HepG2 (cell line): Measurements from ENCODE around the gene TMEM143. TPM values are rescaled to one million over a fixed set of nuclear protein-coding genes. Genes with fewer than 3 reads are reported as not detected.

Source experiments
- ATAC-seq: fragments of 200-7000 bp; cut with Tn5 transposase; 3 replicates; pipeline ENCODE4 v1.9.1; 2020; ENCODE audit warnings: mild to moderate bottlenecking, moderate library complexity
- BruUV-seq: library from RNA; stranded (reverse); fragments of 400-500 nt; replicated peaks from 2 replicates; lab custom pipeline; 2021; lab: Mats Ljungman, UMichigan
- CTCF ChIA-PET: fragments of 300-600 bp; formaldehyde crosslinking; extraction: SDS; loops from one replicate; lab custom pipeline; 2021; ENCODE audit warnings: low total read pairs, inconsistent platforms, low intra/inter-chr PET ratio; lab: Yijun Ruan, JAX
- POLR2A ChIA-PET: fragments of 350-600 bp; sonication (Branson Sonifier 250); formaldehyde crosslinking; loops from one replicate; lab custom pipeline; 2020; ENCODE audit warnings: antibody characterized with exemption, inconsistent platforms; lab: Yijun Ruan, JAX
- DNase-seq: peaks from one replicate; pipeline ENCODE4 v3.0.0-alpha.2; 2015; ENCODE audit warnings: low spot score
- FAIRE-seq: peaks from 3 replicates; lab custom pipeline; 2011; peaks lifted over from hg19 to GRCh38; lab: Jason Lieb, UNC
- H2AFZ ChIP-seq: one replicate; pipeline ENCODE4 v1.6.1; 2011; ENCODE audit warnings: low read length, inconsistent platforms
- H3K27ac ChIP-seq: fragments of 300-600 bp; 3 replicates; pipeline ENCODE4 v1.8.0; 2011; ENCODE audit warnings: mixed run types, mild to moderate bottlenecking, mixed read lengths, low read length, inconsistent platforms; ENCODE audit not compliant: insufficient read depth; ENCODE audit errors: extremely low read length
- H3K27me3 ChIP-seq, 2 experiments: fragments of 200-600 bp in 1 of 2; 2 replicates in 1 of 2; 3 replicates in 1 of 2; pipeline versions ENCODE4 v1.6.0 to v1.8.0; 2011; ENCODE audit warnings: low read length in 2 of 2, mild to moderate bottlenecking in 2 of 2, moderate library complexity in 2 of 2, inconsistent platforms in 1 of 2; ENCODE audit not compliant: insufficient read depth in 2 of 2, control insufficient read depth in 1 of 2
- H3K36me3 ChIP-seq, 2 experiments: fragments of 200-600 bp in 1 of 2; replicated peaks in 1 of 2; 2 replicates in 1 of 2; 3 replicates in 1 of 2; pipeline versions ENCODE4 v1.5.1 to v1.8.0; 2011; ENCODE audit warnings: low read length in 2 of 2, inconsistent platforms in 1 of 2; ENCODE audit not compliant: insufficient read depth in 2 of 2, control insufficient read depth in 1 of 2
- H3K4me1 ChIP-seq: 2 replicates; pipeline ENCODE4 v1.5.1; 2012; ENCODE audit warnings: low read length, inconsistent platforms; ENCODE audit not compliant: insufficient read depth
- H3K4me2 ChIP-seq: 2 replicates; pipeline ENCODE4 v1.6.0; 2011; ENCODE audit warnings: low read depth, low read length, inconsistent platforms
- H3K4me3 ChIP-seq, 3 experiments: fragments of 200-600 bp in 1 of 3; sonication (generic), shearing (Covaris generic) in 1 of 3; replicated peaks in 1 of 3; 2 replicates each; pipeline ENCODE4 v1.5.1; 2011 to 2016; ENCODE audit warnings: low read length in 3 of 3, inconsistent platforms in 2 of 3, low read depth in 2 of 3, mild to moderate bottlenecking in 2 of 3, control low read depth in 1 of 3, mixed read lengths in 1 of 3; ENCODE audit not compliant: insufficient read depth in 1 of 3
- H3K79me2 ChIP-seq: one replicate; pipeline ENCODE4 v1.6.1; 2011; ENCODE audit warnings: low read length, inconsistent platforms; ENCODE audit not compliant: insufficient read depth
- H3K9ac ChIP-seq: 2 replicates; pipeline ENCODE4 v1.6.0; 2011; ENCODE audit warnings: mild to moderate bottlenecking, low read depth, low read length, inconsistent platforms; ENCODE audit not compliant: insufficient read depth
- H3K9me3 ChIP-seq: 2 replicates; pipeline ENCODE4 v1.5.1; 2012; ENCODE audit warnings: mild to moderate bottlenecking, low read length
- H4K20me1 ChIP-seq: 2 replicates; pipeline ENCODE4 v1.6.0; 2011; ENCODE audit warnings: inconsistent platforms, mild to moderate bottlenecking, low read length, moderate library complexity; ENCODE audit not compliant: insufficient read depth
- FOSL2 ChIP-seq: sonication (generic); formaldehyde crosslinking; IDR thresholded peaks from 2 replicates; pipeline ENCODE4 v1.4.0; 2020; ENCODE audit warnings: missing genetic modification reagents
- GLMP ChIP-seq: sonication (generic); formaldehyde crosslinking; IDR thresholded peaks from 2 replicates; pipeline ENCODE4 v1.9.0; 2021; ENCODE audit warnings: missing genetic modification reagents, mild to moderate bottlenecking, borderline replicate concordance
- HCFC1 ChIP-seq: fragments of 150-350 bp; IDR thresholded peaks from 2 replicates; pipeline ENCODE4 v1.6.1; 2014; ENCODE audit warnings: low read depth, low read length
- HMGXB4 ChIP-seq, 2 experiments: sonication (generic) in 1 of 2; formaldehyde crosslinking in 1 of 2; IDR thresholded peaks; 2 replicates each; pipeline versions ENCODE4 v1.4.0 to v1.6.1; 2018 to 2020; ENCODE audit warnings: missing genetic modification reagents in 2 of 2, borderline replicate concordance in 1 of 2, low read depth in 1 of 2, mild to moderate bottlenecking in 1 of 2, missing biosample characterization in 1 of 2
- KDM1A ChIP-seq: IDR thresholded peaks from 2 replicates; pipeline ENCODE4 v1.6.1; 2016; ENCODE audit warnings: missing compliant biosample characterization
- NR2F2 ChIP-seq: IDR thresholded peaks from 2 replicates; pipeline ENCODE4 v1.6.1; 2012; ENCODE audit warnings: low read depth, inconsistent platforms, borderline replicate concordance
- THAP7 ChIP-seq: sonication (generic); formaldehyde crosslinking; IDR thresholded peaks from 2 replicates; pipeline ENCODE4 v1.8.1; 2023; ENCODE audit warnings: mild to moderate bottlenecking, missing genetic modification reagents
- ZFP91 ChIP-seq: sonication (generic); formaldehyde crosslinking; IDR thresholded peaks from 2 replicates; pipeline ENCODE4 v1.9.0; 2022; ENCODE audit warnings: missing genetic modification reagents, mild to moderate bottlenecking, borderline replicate concordance
- ZNF143 ChIP-seq: sonication (generic); formaldehyde crosslinking; IDR thresholded peaks from 2 replicates; pipeline ENCODE4 v1.4.0; 2020; ENCODE audit warnings: missing genetic modification reagents
- ZNF275 ChIP-seq: sonication (generic); formaldehyde crosslinking; IDR thresholded peaks from 2 replicates; pipeline ENCODE4 v1.8.0; 2022; ENCODE audit warnings: missing genetic modification reagents, mild to moderate bottlenecking, inconsistent platforms, borderline replicate concordance
- ZNF543 ChIP-seq: sonication (generic); formaldehyde crosslinking; IDR thresholded peaks from 2 replicates; pipeline ENCODE4 v1.4.0; 2020; ENCODE audit warnings: mild to moderate bottlenecking, missing genetic modification reagents
- ZNF639 ChIP-seq: conservative IDR thresholded peaks from 2 replicates; pipeline ENCODE4 v1.6.1; 2018; ENCODE audit warnings: missing genetic modification reagents
- WGBS: methylation state at CpG from one replicate; pipeline ENCODE4 v1.1.6; 2017; ENCODE audit warnings: low lambda C conversion rate; 5-methylcytosine and 5-hydroxymethylcytosine counted together
- in situ Hi-C: cut with HindIII; loops from 2 replicates; pipeline ENCODE4 v1.10.0; 2017; ENCODE audit warnings: low pct_unique_long_range_greater_than_20kb; ENCODE audit not compliant: extremely low pct_ligation_motif_present
- intact Hi-C: fragments of 100-400 bp; cut with micrococcal nuclease; formaldehyde crosslinking; loops from one replicate; pipeline ENCODE4 v1.10.0; 2022; ENCODE audit not compliant: unreplicated experiment
- polyA plus RNA-seq, 8 experiments: library from polyadenylated mRNA; depleted of rRNA in 3 of 8; stranded (reverse) in 7 of 8; unstranded in 1 of 8; fragments of >200 nt; fragmentation: Illumina TruSeq in 4 of 8; extraction: Trizol in 4 of 8; gene quantifications; 2 replicates each; pipeline versions ENCODE4 v1.2.1 to v1.2.3, GENCODE V29; 2011 to 2016; ENCODE audit warnings: low read depth in 4 of 8, missing spikeins in 1 of 8, mixed read lengths in 1 of 8; ENCODE audit not compliant: insufficient read depth in 1 of 8
- total RNA-seq, 5 experiments: library from RNA; depleted of rRNA; stranded (reverse); fragments of >200 nt; fragmentation: Illumina TruSeq; extraction: Trizol; gene quantifications; 2 replicates each; pipeline ENCODE4 v1.2.3, GENCODE V29; 2016; ENCODE audit warnings: low read depth in 1 of 5

TMEM143 gene
- total and polyA plus RNA-seq, 2 of the 13 experiments (the other 11 are each of a cell fraction or from before 2014, with no cell fraction given): 7.7 to 11.3 TPM

- no peak for TF ChIP-seq ZNF639 (CRISPR knock-in tag)
These were observed 33.6 kb downstream of the TMEM143 start (continued) for GRCh38 chr19:48330012-48330681.

GRCh38 chr19:48329167-48329891, 34.4 kb downstream of the TMEM143 start:
- intact Hi-C loops: no loop called here
- H3K4me2 ChIP-seq: no peak overlapping the region
- TF ChIP-seq HCFC1: peak; percentile 40; the same call in 1 of the 2 replicates
- TF ChIP-seq HMGXB4 (CRISPR knock-in tag; IDR thresholded peaks at IDR 0.05; ENCODE audit: borderline replicate concordance in 1 of 2, low read depth in 1 of 2): no peak
- no peak for TF ChIP-seq GLMP (CRISPR knock-in tag)
- TF ChIP-seq ZNF543 (CRISPR knock-in tag): no peak
- no peak for TF ChIP-seq ZFP91
- no peak for TF ChIP-seq THAP7 (CRISPR knock-in tag)
- no peak for TF ChIP-seq KDM1A (CRISPR knock-in tag)
- TF ChIP-seq NR2F2: no peak
- TF ChIP-seq ZNF143 (CRISPR knock-in tag): peak; percentile 79
- TF ChIP-seq FOSL2 (CRISPR knock-in tag): peak; percentile 67; the same call in 1 of the 2 replicates
- TF ChIP-seq ZNF275: no peak

More at GRCh38 chr19:48329167-48329891, 34.4 kb downstream of the TMEM143 start:
- FAIRE-seq: no peak
- CTCF ChIA-PET: no interaction called here
- DNase-seq: no peak
- no peak for ATAC-seq
- Histone ChIP-seq H3K79me2 (no peaks in the 10 kb centered on the region), H3K4me1 (peaks cover 38% of the 10 kb centered on the region), H3K36me3 (no peaks in the 10 kb centered on the region), H3K27me3 (no peaks in the 10 kb centered on the region), H3K9me3 (peaks cover 6% of the 10 kb centered on the region; the same call in 1 of the 2 replicates), H3K9ac (no peak overlapping the region), H3K27ac (no peak overlapping the region), H2AFZ (no peak overlapping the region), H4K20me1 (no peaks in the 10 kb centered on the region), H3K4me3 (no peak overlapping the region)
- BruUV-seq: no TSS peak
- in situ Hi-C loops: no loop called here
- 83% methylated on average over 14 of the region's 15 CpGs for WGBS
- POLR2A ChIA-PET: no interaction called here
